DLD1 (cell line): ENCODE measurements around the gene NFKBIE.

ENCODE experiments used
- in situ Hi-C: cut with HindIII; loops from 2 replicates; pipeline ENCODE4 v1.10.0; 2017; ENCODE audit warnings: low sequenced_read_pairs

Gene NFKBIE

DNA sequence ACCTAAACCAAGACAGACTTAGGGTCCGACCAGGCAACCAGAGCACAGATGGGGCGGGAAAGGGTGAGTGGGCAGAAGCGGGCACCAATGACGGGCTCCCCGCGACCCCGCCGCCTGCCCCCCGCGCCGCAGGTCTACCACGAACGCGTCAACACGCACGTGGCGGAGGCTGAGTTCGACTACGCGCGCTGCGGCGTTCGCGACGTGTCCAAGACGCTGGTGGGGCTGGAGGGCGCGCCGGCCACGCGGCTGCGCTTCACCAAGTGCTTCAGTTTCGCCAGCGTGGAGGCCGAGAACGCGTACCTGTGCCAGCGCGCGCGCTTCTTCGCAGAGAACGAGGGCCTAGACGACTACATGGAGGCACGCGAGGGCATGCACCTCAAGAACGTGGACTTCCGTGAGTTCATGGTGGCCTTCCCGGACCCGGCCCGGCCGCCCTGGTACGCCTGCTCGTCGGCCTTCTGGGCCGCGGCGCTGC is 10.0 kb upstream of the NFKBIE start:
- in situ Hi-C loops: no loop called here

GRCh38 chr6:44273617-44274016 is 8.3 kb upstream of the NFKBIE start:
- in situ Hi-C loops: no loop called here

DNA sequence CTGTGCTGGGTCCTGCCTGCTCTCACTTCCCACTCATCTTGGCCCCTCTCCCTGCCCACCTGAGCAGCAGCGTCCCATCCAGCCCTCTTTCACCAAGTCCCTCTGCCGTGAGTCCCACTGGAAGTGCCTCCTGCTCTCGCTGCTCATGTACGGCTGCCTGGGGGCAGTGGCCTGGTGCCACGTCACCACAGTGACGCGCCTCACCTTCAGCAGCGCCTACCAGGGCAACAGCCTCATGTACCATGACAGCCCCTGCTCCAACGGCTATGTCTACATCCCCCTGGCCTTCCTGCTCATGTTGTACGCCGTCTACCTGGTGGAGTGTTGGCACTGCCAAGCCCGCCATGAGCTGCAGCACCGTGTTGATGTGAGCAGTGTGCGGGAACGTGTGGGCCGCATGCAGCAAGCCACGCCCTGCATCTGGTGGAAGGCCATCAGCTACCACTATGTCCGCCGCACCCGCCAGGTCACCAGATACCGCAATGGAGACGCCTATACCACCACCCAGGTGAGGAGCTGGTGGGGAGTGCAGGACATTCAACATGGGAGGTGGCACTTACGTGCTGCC is 7.7 kb upstream of the NFKBIE start:
- in situ Hi-C loops: no loop called here

DNA sequence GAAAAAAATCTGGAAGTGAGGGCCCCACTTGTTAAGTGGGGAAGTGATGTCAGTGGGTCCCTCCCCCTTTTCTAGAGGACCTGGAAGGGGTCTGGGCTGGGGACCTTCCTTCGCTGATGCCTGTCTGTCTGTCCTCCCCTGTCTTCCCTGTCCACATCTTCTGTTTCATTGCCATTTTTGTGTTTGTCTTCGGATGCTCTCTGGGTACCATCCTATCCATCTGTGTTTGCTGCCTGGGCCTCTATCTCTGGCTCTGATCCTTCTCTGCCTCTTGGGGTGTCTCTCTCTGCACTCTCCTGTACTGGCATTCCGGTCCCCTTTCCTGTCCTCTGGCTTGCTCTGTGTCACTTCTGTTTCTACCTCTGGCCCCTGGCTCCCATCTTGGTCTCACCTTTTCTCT is 7.2 kb upstream of the NFKBIE start:
- in situ Hi-C loops: no loop called here

DNA sequence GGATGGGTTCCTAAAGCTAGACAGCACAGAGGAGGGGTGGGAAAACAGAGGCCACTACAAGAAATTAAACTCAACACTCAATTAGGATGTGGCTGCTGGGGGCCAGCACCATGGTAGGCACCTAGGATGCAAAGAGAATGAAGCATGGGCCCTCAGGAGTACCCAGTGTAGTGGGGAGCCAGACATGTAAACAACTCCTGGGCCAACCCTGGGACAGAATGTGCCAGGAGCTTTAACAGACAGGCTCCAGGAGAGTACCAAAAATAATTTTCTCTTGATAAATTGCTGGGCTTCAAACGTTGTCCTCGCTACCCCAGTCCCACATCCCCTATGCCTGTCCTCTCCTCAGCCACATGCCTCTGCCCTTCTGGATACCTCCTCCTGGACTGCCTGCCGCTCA is 6.6 kb upstream of the NFKBIE start:
- in situ Hi-C loops: no loop called here

GRCh38 chr6:44271406-44271723 is 6.0 kb upstream of the NFKBIE start:
- in situ Hi-C loops: no loop called here

- in situ Hi-C loops: no loop called here
Measured at GRCh38 chr6:44270526-44271405, 5.4 kb upstream of the NFKBIE start.

GRCh38 chr6:44269921-44270525 is 4.7 kb upstream of the NFKBIE start, which contains the start of gene TMEM151B:
Gene TMEM151B (plus strand): TSS chr6:44270450. CDS start chr6:44270743, 293 bp downstream.
- in situ Hi-C loops: no loop called here

DNA sequence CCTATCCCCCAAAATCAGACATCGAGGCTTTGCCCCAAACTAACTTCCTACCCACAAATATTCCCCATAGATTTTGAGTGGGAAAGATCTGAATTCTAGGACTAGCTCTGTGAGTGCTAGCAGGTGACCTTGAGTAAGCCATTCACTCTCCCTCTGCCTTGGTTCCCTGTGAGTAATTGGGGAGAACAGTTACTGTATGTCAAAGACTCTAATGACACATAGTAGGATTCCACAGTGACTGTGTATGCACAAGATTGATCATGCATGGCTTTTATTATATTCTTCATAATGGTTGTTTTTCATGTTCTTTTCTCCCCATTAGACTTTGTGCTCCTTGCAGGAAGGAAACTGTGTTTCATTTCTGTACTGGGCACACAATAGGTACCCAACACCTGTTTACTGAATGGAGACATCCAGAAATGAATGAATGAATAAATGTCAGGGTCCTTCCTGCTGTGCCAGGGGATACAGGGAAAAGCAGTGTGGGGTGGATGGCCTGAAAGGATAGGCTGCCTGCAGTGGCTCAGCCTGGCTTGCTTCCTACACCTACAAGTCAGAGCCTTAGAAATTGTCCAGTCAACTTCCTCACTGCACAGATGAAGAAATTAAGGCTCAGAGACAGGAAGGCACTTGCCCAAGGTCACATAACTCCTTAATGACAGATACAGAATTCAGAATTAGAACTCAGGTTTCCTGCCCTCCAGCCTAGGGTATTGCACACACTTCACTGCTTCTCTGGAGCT is 4.0 kb upstream of the NFKBIE start:
- in situ Hi-C loops: no loop called here

GRCh38 chr6:44268095-44268628 is 2.8 kb upstream of the NFKBIE start:
- in situ Hi-C loops: no loop called here

DNA sequence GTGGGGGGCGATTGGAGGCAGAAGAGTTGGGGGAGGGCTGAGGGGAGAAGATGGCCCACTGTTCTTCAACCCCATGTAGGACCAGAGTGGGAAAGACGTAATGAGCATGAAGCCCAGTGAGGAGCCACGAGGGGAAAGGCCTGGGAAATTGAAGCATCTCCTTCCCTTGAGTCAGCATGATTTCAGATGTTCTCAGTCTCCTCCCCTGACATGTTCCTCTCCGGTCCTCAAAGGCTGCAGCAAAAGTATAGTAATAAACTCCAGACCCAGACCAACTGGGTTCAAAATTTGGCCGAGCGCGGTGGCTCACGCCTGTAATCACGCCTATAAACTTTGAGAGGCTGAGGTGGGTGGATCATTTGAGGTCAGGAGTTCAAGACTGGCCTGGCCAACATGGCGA is 1.9 kb upstream of the NFKBIE start:
- in situ Hi-C loops: no loop called here

GRCh38 chr6:44266347-44266746 is 996 bp upstream of the NFKBIE start:
- in situ Hi-C loops: no loop called here

- in situ Hi-C loops: no loop called here
Measured at GRCh38 chr6:44265722-44266233, 427 bp upstream of the NFKBIE start.

- in situ Hi-C loops: no loop called here
Measured at GRCh38 chr6:44264154-44265006, 971 bp downstream of the NFKBIE start.

DNA sequence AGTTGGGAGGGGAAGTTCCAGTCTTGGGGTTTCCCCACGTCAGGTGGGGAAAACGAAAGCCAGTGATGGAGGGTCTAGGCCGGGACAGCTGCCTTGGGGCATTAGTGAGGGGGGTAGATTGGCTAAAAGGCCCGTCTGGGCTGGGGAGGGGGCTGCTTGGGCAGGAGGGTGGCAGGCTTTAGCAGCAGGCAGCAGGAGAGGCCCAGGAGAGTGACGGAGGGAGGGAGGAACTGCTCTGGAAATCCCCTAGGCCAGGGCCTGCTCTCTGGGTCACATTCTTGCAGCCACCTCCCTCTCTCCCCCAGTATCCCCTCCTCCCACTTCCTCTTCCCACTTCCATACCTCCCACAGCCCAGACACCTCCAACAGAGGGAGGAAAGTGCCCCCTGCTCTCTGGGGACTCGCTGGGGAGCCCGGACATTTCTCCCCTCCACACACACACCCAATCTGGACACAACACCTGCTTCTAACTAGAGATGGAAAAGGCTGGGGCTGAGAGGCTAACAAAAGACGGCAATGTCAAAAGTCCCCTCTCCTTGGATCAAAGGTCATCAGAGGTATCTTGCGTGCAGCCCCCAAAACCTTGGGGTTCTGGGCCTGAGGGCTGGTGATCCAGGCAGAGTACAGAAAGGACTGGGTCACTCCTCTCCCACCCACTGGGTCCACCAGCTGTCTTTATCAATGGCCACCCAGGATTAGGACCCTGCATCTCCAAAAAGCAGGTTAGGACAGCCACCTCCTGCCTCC is 1.8 kb downstream of the NFKBIE start:
- in situ Hi-C loops: no loop called here

GRCh38 chr6:44262467-44263353 is 2.6 kb downstream of the NFKBIE start:
- in situ Hi-C loops: no loop called here

DNA sequence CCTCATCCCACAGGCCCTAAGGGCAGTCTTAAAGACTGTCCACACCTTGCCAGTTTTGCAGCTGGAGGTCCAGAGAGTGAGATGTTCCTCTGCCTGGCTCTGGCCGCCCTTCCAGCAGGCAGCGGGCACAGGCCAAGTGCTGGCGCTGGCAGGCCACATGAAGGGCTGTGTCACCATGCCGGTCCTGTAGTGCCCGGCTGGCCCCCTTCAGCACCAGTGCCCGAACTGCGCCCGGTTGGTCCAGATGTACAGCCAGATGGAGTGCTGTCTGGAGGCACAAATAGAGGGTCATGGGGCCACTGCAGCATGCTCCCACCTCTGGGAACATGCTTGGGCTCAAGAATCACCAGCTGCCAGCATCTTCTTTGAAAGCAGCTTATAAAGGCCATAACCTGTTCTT is 3.8 kb downstream of the NFKBIE start:
- in situ Hi-C loops: no loop called here
